Testis (tissue), 2 donors: ENCODE results near the gene SNAPC5.

ENCODE experiments used
- CTCF ChIP-seq, 3 experiments: fragments of 450-650 bp in 2 of 3; fragments of 200-600 bp in 1 of 3; sonication (generic) in 1 of 3; IDR thresholded peaks; one replicate each; pipeline ENCODE4 v1.5.1; 2016 to 2019; ENCODE audit warnings: antibody characterized with exemption in 3 of 3, mild to moderate bottlenecking in 2 of 3, moderate library complexity in 1 of 3
- POLR2A ChIP-seq: fragments of 450-650 bp; IDR thresholded peaks from one replicate; pipeline ENCODE4 v1.6.1; 2017; ENCODE audit warnings: antibody characterized with exemption, mild to moderate bottlenecking, moderate library complexity

- no peak for TF ChIP-seq CTCF (IDR thresholded peaks at IDR 0.05)
- no peak for TF ChIP-seq POLR2A
Measured at GRCh38 chr15:66502491-66502890, 4.9 kb upstream of the SNAPC5 start.
